GM04504 (cell line): ENCODE results near the gene CTXND1.

Experiments
- DNase-seq: peaks from one replicate; pipeline ENCODE4 v3.0.0-alpha.2; 2012; ENCODE audit warnings: low read depth

Gene CTXND1

DNA sequence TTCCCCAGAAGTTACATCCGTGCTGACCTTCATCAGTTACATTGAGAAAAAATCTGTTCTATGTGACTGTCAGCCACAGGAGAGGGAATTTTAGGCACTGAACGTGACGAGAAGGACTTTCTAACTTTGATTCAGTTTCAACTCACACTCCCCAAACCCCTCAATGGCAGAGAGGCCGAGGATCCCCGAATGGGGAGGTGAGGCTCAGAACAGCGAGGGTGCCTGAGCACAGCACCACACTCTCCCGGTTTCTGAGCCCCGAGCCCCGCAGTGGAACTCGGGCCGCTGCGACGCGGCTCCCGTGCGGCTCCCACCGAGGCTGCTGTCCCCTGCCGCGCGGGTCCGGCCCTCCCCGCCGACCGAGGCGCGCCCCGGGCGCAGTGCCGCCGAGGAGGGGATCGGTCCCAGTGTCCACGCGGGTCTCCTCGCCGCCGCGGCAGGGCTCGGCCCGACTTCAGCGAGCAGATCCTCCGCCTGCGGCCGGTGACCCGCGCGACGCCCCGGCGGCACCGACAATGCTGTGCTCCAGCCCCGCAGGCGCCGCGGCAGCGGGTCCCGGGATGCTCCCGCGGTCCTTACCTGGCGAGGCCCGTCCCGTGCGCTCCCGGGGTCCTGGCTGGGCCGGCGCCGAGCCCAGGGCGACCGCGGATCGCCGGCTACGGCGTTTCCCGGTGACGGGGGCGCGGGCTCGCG is 439 bp downstream of the CTXND1 start:
- DNase-seq = no peak

DNA sequence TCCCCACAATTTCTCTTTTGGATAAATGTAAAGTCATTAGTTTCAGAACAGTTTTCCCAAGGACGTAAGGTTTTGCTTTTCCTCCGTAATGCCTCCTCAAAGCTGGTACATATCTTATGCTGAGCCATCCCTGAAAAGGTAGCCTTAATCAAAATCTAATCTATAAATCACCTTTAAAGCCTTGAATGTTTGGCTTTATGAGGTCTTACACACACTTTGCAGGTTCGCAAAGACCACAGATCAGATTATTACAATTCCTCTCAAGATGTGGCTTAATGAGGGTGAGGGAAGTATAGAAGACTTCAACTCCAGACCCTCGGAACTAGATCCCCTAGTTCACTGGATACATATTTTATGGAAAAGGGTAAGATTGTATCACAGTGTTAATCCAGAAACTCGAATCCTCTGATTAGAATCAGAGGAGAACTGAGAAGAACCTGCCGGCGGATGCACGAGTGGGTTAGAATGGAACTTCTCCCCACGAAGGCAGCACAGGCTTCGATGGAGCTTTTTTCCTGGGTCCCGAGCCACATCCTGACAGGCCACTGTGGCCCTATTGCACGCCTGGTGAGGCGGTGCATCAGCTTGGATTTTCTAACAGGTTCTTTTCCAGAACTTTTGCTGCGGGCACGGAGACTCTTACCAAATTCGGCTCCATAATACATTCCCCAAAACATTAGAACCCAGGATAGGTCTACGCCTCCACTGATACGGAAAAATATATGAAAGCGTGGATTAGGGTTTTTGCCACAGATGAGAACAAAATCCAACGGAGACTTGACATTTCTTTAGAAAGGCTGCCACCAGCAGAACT is 1.2 kb downstream of the CTXND1 start:
- no peak for DNase-seq

DNA sequence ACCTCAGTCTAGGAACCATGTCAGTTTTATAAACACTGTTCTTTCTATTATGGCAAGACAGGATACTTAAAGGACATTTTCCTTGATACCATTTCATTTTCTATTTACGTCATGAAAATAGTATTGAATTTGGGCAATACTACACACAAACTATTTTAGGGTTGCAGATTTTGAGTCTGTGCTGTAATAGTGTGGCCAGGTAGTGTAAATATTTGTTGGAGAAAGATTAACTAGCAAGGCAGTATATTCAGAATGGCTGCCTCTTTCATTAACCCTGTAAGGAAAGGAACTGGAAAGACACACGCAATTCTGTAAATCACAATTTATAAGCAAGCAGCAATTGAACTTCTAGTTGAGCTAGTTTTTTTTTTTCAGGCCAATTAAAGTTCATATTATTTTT is 2.0 kb downstream of the CTXND1 start:
- no peak for DNase-seq

DNA sequence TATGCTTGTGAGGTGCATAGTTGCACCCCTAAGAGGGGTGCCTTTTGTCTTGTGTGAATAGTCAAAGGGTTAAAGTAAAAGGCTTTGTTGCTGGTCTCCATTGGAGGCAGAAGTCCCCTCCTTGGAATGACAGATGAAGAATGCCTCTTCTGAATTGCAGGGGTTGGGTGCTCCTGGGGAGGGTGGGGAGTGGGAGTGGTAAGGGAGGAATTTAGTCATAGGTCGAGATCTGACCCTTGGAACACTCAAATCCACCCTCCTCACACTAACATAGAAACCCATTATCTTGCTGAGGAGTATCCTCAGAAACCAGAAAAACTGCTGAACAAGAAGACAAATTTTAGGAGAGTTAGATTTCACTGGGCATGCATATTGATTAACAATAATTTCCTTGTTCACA is 4.7 kb downstream of the CTXND1 start:
- no peak for DNase-seq

DNA sequence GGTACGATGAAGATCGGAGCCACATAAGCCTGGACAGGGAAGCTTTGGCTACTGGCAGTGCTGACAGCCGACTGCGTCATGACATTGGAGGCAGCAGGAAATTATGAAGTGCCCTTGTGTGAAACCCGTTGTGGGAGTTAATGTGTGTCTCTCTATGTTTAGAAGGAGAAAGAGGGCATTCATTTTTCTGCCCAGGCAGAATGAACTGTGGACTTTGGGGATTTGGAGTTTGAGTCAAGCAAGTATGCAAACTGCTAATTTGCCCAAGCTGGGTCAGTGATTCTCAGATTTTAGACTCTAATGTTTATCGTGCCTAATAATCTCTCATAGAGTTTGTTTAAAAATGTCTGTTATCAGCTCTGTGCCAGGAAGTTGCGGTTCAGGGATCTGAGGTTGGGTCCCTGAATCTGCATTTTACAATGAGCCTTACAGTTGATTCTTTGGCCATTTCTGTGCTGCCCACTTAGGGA is 5.6 kb downstream of the CTXND1 start:
- no peak for DNase-seq

DNA sequence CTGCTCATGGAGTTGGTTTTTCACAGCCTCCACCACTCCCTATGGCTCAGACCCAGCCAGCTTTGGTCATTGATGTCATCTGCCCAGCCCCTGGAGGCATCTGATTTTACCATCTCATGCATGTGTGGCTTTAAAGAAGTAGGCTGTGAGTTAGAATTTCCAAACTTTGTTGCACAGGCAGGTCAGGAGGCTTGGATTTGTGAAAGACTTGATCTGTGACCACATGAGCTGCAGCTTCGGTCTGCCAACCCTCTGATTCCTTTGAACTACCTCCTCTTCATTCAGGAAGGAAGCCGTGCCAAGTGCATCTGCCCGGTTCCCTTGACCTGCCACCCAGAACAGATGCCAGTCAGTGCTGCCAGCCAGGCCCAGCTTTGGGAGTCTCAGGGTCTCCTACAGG is 9.2 kb downstream of the CTXND1 start:
- no peak for DNase-seq

DNA sequence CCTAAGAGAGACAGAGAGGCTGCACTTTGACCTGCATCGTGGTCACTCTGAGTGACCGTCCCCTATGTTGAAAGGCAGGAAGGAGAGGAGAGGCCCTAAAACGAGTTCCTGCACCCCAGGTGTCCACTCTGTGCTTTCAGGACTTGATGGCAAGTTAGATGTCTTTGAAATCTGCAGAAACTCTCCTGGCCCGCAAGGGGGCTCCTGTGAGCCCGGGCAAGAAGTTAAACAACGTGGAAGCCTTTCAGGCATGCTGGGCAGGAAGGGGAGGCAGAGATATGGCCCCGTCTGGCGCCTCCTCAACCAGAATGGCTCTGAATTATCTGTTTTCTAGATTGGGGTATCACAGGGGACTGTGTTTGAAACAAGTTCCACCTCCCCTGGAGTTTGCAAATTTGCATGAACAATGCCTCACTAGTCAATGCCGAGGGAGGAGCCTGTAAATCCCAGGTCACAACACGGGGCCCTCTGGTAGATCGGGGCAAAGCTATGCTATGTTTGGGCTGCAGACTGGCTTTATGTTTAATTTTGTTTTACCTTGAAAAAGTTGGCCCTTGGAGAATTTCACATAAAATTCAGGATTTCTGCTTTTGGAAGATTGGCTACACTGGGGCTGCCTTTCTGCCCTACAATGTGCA is 9.8 kb downstream of the CTXND1 start:
- no peak for DNase-seq

DNA sequence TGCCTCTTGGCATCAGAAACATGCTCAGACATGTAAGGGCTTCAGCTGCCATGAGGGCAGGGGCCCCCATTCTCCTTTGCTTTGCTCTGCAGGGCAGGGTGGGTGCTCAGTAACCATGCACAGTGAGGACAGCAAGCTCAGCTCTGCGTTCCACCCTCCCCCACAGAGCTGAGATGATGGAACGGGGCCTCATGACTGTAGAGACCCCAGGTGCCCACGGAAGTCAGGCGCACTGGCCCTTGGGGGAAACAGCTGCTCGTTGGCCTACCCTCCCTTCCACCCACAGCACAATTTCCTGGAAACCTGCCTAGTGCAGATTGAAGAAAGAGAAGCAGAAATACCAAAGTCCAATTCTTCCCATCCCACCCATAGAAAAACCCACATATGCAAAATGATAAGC is 10.5 kb downstream of the CTXND1 start:
- no peak for DNase-seq

DNA sequence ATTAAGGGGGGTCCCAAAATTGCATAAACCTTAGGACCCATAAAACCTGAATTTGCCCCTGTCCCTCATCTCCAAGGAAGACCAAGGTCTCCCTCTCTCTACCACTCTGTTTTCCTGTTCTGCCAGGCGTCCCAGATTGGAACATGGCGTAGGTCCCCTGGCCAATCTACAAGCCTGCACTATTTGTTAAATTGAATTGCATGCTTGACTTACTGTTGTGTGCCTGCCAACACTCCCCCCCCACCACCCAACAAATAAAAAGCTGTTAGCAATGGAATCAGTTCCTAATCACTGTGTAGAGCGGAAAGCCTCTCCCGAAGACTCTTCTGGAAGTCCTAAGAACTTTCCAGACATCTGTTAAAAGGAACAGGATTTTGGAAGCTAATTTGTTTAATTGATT is 11.7 kb downstream of the CTXND1 start:
- no peak for DNase-seq

DNA sequence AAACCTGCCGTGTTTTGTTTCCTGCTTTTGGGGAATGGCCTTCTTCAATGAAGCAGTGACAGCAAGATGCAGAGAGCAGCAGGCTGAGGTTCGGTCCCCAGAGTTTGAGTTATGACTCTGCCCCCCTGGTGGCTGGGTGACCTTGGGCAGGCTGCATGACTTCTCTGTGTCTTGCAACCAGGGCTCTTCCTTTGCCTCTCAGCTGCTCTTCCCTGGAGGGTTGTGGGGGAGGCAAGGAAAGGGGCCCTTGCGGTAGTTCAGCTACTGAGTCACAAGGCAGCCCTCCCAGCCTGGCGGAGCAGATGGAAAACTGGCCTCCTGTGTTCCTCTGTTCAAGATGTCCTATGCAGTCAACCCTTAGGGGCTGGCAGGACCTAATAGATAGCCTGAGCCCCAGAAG is 17.1 kb downstream of the CTXND1 start:
- DNase-seq = no peak

DNA sequence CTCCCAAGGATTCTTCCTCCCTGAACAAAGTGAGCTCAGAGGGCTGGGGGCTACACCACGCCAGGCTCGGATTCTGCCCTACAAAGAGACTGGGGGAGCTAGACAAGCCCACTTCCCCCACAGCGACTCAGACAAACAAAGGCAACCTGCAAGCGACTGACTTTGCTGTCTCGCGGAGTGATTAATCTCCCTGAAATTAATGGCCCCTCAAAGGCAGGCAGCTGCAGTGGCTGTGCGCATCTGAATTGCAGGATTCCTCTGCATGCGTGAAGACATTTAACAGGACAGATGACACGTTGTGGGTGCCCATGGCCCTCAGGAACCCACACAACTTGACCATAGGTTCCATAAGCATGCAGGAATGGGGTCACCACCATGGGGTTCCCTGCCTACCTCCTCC is 18.4 kb downstream of the CTXND1 start:
- no peak for DNase-seq

DNA sequence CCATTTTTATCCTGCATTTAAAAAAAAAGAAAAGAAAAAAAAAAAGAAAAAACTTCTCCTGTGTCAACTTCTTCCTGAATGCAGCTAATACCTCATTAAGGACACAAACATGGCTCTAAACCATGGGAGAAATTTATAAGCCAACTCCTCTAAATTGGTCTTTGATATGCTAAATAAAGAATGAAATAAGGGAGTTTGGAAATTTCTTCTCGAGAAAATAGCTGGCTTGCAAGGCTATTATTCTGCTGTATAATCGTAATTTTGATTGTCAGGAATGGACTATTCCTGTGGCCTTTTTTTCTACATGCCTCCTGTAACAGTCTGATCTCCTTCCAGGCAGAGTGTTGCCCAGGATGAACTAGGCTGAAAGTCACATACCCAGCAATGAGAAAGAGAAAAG is 20.6 kb downstream of the CTXND1 start:
- DNase-seq = no peak

DNA sequence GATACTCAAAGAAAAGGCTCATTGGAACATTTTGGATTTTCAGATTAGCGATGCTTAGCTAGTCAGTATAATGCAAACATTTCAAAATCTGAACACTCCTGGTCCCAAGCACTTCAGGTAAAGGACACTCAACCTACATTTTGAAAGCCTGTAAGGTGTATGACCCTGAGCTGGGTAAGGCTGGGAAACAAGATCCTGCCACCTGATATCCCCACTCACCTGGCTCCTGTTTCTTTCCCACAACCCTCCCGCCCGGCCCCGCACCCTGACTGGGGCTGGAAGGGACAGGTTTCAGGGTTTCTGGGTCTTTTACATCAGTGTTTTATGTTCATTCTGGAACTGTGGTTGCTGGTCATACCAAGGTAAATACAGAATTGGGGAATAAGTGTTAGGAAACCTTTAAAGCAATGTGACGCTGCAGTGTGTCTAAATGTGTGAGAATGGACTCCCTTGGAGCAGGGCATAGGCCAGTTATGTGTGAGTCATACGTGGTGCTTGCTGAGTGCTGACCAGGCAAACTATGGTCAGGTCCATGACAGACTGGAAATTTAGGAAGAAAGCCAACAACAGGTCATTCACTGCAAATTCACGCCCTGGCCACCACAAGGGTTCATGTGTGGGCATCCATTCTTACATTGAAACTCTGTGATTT is 22.9 kb downstream of the CTXND1 start:
- DNase-seq = no peak

DNA sequence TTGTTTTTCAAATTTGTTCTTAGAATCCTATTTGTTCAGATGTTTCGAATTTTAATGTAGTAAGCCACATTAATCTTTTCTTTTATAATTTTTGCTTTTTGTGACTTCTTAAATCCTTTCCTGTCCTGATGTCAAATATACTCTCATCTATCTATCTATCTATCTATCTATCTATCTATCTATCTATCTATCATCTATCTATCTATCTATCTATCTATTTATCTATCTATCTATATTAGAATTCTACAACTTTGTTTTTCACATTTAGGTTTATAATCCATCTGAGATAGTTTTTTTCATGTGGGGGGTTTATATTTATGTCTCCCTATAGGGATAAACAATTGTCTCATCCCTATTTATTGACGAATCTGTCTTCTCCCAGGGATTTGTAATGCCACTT is 32.1 kb downstream of the CTXND1 start:
- DNase-seq = no peak

DNA sequence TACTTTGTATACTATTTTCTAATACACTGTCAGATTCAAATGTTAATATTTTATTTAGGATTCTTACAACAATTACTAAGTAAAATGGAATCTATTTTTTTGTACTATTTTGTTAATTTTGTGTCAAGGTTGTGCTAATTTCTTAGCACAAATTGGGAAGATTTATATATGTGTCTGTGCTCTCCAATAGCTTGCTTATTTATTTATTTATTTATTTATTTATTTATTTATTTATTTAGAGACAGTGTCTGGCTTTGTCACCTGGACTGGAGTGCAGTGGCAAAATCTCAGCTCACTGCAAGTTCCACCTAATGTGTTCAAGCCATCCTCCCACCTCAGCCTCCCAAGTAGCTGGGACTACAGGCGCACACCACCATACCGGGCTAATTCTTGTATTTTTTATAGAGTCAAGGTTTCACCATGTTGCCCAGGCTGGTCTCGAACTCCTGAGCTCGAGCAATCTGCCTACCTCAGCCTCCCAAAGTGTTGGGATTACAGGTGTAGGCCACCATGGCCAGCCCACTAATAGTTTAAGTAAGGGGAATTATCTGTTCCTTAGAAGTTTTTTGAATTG is 34.6 kb downstream of the CTXND1 start:
- no peak for DNase-seq

DNA sequence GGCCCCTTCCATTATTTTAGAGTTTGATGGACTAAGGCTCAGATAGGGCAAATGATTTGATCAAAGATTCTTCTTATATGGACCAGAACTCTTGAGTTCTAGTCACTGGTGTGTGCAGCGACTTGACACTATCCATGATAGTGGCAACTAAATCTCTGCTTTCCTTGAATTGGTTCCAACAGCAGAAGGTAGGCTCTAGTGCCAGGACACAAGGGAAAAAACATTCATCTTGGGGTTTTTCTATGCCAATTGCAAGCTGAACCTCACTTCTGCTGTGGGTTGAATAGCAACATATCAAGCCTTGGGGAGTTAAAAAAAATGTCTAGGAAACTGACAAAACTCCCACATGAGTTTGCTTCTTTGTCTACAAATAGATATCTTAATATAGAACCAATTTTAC is 35.1 kb downstream of the CTXND1 start:
- DNase-seq = no peak

DNA sequence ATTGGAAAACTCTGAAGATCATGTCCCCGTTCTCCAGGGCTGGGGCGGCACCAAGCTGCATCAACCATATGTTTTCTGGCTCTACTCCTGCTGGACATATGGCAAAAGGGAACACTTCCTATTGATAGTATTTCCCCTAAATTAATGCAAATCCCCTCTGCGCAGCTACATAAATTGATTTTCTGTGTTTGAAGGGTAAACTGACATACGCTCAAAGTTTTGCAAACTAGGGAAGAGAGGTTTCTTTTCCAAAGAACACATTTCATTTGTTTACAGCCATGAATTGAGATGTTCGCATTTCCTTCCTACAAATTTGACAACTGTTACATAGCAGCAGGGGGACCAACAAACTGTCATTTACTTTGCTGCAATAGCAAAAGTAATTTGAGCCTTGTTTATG is 35.9 kb downstream of the CTXND1 start:
- DNase-seq = no peak

DNA sequence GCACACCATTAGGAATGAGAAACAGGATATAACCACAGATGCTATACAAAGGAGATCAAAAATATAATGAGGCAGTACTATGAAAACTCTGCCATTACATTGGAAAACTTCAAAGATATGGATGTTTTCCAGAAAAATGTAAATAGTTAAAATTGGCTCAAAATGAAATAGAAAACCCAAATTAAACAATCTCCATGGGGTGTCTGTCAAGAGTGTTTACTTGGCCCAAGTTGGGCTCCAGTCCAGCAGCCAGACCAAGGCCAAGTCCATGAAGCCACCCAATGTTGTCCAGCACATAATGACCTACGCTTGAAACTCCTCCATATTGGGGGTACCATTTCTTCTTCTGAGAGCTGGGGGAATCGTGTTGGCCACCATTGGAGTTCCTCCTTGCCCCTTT is 37.1 kb downstream of the CTXND1 start:
- DNase-seq = no peak

DNA sequence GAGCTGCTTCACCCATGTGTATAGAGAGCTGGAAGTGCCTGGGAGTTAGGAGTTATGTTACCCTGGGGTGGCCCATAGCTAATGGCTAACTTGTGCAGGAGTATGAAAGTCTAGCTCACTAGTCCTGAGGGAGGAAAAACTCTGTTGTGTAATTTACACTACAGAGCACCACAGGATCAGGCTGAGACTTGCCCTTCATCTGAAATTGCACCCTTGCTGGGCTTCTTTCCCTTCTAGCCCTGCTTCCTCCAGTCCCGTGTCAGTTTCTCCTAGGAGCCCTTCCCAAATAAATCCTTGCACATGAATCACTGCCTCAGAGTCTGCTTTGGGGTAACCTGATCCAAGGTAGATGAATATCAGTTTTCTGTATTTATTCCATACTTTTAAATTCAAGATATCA is 40.0 kb downstream of the CTXND1 start:
- DNase-seq = no peak

DNA sequence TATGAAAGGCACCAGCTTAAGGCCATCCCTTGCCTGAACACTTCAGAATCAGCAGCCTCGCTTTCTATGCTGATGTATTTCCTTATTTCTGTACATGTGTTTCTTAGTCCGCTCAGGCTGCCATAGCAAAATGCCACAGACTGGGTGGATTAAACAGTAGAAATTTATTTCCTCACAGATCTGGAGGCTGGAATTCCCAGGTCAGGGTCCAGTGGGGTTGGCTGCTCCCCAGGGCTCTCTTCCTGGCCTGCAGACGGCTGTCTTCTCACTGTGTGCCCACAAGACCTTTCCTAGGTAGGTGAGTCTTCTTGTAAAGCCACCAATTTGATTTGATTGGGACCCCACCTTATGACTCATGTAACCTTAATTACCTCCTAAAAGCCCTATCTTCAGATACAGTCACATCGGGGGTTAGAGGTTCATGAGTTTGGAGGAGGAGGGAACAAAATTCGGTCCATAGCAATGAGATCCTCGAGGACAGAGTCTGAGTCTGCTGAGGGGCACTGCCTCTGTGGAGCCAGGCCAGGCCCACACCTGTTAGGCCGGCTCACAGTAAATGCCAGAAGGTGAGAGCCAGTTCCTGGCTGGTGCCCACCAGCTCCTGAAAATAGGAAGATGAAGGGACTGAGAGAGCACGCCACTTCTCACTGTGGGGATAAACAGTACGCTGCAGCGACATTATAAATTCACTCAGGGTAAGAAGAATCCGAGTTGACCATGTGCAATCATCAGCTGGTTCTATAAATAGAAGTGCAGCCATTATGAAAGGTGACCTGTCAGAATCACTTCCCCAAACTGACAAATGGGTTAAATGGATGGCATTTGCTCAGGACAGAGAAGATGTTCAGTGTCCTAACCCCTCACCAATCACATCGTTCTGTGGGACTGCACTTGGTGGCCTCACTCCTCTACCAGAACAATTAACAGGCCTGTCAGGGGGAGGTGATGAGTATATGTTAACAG is 41.1 kb downstream of the CTXND1 start:
- no peak for DNase-seq
